NCI-H2196 (cell line): ENCODE measurements around the gene SERPINB10.

Experiments used
- DNase-seq: peaks from one replicate; lab custom pipeline; 2025; ENCODE audit not compliant: unreplicated experiment; lab: John Stamatoyannopoulos, UW

SERPINB10 gene

DNA sequence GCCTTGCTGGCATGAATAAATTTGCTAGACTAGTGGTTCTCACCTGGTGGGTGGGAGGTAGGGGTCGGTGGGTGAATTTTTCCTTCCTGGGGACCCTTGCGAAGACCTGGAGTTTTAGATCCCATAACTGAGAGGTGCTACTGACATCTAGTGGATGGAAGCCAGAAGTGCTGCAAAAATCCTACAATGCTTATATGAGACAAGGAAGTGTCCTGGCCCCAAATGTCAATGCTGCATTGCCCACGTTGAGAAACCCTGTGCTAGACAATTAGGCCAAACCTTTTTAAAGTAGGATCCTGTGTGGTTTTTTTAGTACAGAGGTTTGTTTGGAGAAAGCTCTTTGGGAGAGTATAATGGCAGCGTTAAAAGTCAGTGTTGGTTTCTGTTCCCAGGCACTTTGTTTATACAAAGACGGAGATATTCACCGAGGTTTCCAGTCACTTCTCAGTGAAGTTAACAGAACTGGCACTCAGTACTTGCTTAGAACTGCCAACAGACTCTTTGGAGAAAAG, 71.7 kb downstream of the SERPINB10 start:
- peak; percentile 51 for DNase-seq

DNA sequence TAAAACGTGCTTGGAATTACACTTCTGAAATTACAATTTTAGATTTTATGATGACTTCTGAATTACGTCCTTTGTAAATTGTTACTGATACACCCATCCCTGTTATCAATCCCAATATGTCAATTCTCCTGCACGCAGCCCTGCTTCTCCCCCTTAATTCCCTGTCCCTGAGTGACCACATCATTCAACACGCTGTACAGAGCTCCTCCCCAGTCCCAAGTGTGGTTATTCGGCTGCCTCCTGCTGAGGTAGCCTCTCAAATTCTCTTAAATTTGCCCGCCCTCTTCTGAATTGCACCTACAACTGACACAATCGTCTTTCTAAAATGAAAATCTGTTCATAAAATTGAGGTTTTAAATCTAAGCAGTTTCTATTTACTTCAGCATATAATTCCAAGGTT, 72.3 kb downstream of the SERPINB10 start:
- DNase-seq = no peak

DNA sequence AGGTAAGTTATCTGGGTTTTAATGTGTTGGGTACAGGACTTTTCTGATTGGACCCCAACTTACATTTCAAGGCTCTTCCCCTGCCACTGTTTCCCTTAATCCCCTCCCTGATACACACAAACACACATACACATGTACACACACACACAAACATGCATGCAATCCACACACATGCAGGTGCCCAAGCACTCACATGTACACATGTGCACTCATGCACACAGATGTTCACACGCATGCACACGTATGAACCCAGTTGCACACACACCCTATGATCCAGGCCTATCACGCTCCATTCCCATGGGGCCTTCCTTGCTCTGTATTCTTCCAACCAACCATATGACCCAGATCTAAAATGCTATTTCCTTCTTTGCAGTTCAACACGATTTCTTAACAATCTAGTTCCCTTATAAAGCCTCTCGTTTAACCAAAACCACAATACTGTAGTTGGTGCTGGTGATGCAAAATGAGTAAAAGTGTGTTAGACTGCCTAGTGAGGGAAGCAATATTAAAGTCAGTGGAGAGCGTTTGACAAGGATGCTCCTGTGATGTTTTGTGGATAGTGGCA, 73.2 kb downstream of the SERPINB10 start:
- DNase-seq = no peak

DNA sequence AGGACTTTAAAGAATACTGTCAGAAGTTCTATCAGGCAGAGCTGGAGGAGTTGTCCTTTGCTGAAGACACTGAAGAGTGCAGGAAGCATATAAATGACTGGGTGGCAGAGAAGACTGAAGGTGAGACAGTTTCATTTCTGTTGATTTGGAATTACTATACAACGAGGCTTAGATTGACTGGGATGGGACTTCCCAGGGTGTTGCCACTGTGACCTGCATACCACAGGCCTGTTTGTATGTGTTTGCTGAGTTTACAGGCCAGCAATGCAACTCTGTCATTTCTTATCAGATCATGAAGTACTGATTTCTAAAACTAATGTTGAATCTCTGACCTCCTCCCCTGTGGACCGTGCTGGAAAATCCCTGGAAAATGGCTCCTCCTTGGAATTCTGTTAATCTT, 74.0 kb downstream of the SERPINB10 start:
- no peak for DNase-seq

DNA sequence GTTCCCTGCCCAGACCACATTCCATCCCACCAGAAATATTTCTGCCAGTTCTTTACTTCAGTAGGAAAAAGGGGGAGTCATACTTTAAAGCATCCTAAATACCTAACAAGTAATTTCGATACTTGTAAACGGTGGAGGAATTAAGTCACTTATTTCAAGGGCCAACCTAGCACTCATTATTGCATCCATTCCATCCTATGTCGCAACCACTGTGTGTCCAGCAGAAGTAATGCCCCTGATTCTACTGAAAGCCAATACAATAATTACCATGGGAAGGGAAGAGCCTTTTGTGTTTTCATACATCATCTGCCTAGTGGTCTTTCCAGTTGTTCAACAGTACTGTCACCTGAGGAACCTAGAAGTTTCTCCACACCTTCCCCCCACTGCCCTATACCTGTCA, 74.6 kb downstream of the SERPINB10 start:
- DNase-seq = no peak
